SU-DHL-6 (cell line): ENCODE data around the gene CXXC5.

Source experiments
- CTCF ChIP-seq: fragments of 200-600 bp; sonication (generic); IDR thresholded peaks from one replicate; pipeline ENCODE4 v1.5.1; 2017; ENCODE audit warnings: antibody characterized with exemption, mild to moderate bottlenecking, low read length, moderate library complexity; ENCODE audit not compliant: insufficient read depth, poor library complexity, severe bottlenecking
- EZH2phosphoT487 ChIP-seq: fragments of 200-600 bp; sonication (generic), shearing (Covaris generic); conservative IDR thresholded peaks from 2 replicates; pipeline ENCODE4 v1.6.1; 2018; ENCODE audit warnings: mild to moderate bottlenecking, antibody characterized with exemption, low read length, moderate library complexity, mixed read lengths

- TF ChIP-seq EZH2phosphoT487 (no peak), CTCF (no peak)
These were observed 1.2 kb downstream of the CXXC5 start for GRCh38 chr5:139649082-139649991.
